ENCODE measurements around the gene FBN3.

FBN3 gene

DNA sequence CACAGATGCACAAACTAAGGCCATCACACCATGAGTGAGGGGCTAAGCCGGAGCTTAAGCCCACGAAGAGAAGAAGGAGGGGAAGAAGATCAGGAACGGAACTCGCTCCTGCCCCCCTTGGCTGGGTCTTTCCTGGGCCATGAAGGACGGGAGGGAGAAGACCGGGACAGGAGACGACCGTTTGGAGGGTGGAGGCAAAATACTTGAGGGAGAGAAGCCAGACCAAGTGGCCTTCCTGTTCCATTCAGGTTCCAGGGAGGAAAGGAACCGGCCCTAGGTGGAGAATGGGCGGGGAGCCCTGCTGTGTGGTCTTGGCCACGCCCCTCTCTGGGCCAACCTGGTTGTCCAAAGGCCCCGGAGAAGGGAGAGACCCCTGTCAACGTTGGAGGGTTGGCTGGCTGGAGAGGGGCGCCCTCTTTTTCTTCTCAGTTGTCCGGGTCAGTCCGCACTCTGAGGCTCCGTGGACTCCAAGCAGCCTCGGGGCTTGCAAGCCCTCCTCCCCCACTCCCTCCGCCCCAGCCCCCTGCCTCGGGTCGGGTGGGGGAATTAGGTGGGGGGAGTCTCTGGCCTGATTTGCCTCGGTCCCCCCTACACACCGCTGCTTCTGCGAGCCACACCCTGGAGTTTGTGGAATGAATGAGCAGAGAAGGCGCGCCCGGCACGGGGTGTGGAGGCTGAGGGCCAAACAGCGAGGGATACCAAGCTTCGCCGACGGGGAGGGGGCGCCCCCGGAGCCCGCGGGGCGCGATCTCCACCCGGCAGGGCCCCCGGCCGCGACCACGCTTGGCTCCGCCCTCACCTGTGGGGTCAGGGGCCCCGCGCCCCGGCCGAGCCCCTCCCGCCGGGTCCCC, 757 bp downstream of the FBN3 start:
- DNase-seq, result no peak

DNA sequence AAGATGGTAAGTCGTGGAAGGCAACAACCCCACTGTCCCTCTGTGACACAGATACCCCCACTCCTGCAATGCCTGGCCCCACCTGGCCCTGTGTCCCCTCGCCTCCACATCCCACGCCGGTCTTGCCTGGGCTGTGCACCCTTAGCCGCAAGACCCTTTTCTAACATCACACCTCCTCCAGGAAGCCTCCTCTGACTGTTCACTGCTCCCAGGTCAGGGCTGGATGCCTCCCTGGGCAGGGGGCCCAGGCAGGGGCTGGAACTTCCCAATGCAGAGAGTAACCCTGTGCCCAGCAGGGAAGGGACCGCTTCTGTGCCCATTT, 1.3 kb downstream of the FBN3 start:
- no peak for DNase-seq

DNA sequence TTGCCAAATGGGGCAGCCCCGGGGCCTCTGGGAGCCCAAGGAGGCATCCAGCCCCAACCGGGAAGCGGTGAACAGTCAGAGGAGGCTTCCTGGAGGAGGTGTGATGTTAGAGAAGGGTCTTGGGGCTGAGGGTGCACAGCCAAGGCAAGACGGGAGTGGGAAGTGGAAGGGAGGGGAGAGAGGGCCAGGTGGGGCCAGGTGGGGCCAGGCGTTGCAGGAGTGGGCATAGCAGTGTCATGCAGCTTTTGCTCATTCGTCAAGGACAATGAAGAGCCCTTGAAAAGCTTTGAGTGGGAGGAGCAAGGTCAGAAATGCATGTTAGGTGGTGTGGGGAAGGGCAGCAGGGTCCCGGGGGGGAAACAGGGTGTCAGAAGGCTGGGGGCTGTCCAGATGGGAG, 1.8 kb downstream of the FBN3 start:
- no peak for DNase-seq

DNA sequence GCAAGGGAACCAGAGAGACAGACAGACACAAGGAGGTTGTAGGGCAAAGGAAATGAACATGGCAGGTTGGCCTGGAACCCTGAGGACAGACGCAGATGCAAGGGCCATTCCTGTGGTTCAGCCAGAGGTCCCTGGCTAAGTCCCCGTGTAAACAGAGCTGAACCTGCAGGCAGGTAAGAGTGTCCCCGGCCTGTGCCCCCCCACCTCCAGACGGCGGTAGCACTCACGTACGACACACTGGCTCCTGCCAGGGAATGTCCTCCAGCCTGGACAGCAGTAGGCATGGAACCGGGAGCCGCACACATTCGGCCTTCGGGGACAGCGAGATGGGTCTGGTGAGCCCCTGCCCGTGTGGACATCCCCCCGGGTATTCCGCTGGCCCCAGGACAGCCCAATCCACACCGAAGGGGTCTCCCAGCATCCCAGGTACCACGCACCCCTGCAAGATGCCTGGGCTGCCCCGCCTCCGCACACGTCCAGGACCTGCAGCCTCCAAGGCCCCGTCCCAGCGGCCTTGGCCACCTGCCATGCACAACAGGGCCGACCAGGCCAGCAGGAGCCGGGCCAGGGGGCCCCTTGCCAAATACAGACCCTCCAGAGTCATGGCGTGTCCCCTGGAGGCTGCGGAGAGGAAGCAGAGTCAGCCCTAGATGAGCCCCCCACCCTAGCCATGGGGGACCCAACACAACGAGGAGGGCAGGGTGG, 2.4 kb downstream of the FBN3 start:
- DNase-seq, result no peak

DNA sequence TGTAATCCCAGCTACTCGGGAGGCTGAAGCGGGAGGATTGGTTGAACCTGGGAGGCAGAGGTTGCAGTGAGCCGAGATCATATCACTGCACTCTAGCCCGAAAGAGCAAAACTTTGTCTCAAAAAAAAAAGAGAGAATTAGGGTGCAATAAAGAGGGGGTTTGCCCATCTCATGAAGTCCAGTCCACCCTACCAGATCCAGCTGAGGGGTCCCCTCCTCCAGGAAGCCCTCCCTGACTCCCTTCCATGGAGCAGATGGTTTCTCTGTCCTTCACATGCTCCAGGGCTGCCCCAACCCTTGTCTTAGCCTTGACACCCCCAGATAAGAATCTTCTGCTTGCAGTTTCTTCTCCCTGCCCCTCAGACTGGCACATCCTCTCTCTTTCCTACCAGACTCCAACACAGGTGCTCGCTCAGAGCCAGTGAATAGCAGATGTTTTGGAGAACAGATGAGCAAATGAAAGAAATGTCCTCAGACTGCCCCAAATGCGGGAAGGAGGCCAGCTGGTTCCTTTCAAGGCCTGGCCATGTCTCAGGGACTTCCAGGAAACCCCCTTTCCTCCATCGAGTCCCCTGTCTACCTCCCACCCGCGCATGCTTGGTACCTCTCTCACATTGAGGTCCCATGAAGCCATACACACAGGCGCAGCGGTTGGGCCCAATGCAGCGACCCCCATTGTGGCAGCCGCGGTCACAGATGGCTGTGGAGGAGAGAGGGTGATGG, 5.0 kb downstream of the FBN3 start:
- DNase-seq, result no peak

DNA sequence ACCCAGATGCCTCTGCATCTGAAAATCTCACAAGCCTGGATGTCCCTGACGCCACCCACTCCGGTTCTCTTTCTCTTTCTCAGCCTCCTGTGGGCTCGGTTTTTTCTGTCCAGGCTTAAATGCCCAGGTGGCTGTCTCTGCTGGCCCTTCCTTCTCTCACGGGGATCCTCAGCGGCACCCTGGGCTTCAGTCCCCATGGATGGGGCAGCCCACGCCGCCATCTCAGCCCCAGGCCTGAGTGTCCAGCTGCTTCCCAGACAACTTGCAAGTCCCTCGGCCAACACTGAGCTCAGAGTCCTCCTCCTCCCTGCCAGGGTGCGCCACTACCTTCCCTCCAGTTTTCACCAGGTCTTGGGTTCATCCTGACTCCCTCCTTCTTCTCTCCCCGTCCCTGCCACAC, 6.4 kb downstream of the FBN3 start:
- DNase-seq, result no peak

DNA sequence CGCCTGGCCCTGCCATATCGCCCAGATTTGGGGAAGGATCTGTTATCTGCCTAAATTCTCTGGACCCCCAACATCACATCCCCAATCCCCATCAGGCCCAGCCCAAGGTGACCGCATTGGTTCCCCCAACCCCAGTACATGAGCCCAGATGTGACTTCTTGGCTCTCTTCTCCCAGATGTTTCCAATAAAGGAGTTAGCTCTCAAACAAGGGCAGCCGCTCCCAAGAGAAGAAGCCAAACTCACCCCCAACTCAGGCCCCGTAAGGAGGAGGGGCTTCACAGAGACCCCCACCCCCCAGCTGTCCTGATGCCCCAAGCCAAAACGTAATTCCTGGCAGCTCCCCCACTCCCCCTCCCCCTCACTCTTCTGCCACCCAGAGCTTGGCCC, 6.9 kb downstream of the FBN3 start:
- no peak for DNase-seq

DNA sequence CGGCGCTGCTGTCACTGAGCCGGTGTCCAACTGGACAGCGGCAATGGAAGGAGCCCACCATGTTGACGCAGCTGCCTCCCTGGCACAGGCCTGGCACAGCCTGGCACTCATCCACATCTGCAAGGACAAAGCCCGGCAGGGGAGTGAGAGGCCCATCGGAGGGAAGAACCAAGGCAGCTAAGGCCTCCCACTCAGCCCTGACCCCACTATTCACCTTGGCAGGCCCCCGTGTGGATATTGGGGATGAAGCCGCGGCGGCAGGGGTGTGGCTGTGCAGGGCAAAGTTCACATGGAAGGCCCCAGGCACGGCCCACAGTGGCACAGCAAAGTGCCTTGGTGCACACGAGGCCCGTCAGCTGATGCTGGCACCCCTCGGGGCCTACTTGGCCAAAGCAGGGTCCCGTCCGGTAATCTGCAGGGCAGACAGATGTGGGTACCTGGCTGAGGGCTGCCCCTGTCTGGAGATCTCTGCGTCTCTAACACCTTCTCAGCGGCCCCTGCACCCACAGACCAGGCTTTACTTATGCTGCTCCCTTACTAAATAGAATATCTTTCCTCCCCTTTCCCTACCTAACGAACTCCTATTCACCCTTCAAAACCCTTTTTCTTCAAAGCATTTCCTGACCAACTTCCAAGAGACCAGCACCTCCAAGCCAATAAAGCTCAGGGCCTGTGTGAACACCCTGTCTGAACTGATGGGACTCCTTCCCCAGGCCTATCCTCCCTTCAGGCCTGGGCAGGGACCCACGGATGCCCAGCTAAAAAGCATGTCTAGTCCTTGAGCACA, 7.5 kb downstream of the FBN3 start:
- no peak for DNase-seq

DNA sequence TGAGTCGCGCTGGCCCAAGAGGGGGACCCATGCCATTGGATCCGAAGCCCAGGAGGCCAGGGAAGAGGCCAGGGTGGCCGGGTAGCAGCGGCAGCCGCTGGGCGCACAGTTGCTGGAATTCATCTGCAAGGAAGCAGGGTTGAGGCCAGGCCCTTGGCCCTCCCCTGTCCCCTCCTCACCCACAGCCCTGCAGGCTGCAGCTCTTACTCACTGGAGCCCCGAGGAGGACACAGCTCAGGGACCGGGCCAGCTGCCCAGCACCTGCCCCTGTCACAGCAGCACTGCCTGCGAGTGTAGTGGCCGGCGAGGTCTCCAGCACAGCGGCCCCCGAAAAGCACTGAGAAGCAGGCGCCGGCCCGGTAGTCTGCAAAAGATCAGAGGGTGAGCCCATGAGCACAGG, 11.2 kb downstream of the FBN3 start:
- no peak for DNase-seq

DNA sequence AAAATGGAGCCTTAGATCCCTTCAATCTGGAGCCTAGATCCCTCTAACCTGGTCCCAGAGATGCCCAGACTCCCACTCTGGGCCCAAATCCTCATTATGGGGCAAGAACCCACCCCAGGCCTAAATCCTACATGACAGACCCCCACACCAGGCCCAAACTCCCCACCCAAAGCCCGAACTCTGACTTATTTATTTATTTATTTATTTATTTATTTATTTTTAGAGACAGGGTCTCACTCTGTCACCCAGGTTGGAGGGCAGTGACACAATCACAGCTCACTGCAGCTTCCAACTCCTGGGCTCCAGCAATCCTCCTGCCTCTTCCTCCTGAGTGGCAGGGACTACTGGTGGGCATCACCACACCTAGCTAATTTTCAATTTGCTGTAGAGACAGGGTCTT, 12.0 kb downstream of the FBN3 start:
- DNase-seq, result no peak

DNA sequence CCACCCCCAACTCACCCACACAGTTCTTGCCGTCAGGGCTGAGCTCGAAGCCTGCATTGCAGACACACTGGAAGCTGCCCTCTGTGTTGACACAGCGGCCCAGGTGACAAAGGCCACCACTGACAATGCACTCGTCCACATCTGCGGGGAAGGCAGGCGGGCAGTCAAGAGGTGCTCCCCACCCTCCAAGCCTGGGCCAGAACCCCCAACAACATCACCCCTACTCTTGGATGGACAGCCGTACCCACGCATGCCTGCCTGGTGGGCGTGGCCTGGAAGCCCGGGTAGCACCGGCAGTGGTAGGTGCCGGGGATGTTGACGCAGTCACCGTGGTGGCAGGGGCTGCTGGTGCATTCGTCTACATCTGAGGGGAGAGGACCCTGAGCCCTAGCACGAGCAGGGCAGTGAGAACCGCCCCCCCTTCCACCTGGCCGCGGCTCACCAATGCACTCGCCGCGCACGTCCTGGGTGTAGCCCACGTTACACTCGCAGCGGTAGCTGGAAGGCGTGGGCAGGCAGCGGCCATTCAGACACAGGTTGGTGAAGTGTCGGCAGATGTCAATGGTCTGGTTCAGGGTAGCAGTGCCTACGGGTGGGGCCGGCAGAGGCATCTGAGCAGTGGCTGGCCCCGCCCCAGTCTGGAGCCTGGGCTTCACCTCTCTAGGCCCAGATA, 13.3 kb downstream of the FBN3 start:
- DNase-seq, result no peak

DNA sequence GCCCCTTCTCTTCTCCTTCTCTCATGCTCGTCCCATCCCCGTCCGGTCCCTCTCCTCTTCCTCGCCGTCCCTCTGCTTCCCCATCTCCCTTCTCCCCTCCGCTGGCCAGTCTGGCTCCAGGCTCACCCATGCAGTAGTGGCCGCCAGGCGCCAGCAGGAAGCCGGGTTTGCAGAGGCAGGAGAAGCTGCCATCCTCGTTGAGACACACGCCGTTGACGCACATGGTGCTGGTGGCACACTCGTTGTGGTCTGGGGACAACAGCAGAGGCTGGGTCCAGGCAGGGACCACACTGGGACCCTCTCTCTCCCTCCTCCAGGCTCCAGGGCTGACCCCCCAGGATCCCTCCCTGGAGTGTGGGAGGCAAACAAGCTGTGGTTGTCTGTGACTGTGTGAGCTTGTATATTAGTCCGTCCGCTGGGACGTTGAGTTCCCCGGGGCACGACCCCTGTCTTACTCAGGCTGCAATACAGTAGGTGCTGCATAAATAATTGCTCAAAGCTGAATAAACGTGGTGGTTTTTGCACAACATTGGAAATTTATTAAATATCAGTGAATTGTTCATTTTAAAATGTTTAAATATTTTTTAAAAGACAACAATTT, 16.4 kb downstream of the FBN3 start:
- no peak for DNase-seq

DNA sequence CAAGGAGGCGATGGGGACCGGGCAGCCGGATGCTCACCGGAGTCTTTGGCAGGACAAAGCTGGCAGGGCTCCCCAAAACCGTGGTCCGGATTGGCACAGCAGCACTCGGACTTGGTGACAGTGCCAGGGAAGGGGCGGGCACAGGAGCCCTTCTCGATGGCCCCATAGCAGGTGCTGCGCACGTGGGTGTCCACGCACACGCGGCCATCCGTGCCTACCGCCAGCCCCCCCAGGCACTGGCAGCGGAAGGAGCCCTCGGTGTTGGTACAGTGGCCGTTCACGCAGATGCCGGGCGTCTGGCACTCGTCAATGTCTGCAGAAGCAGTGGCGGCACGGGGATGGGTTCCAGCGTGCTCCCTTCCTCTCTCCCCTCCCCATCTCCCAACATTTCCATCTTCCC, 17.9 kb downstream of the FBN3 start:
- DNase-seq, result no peak

DNA sequence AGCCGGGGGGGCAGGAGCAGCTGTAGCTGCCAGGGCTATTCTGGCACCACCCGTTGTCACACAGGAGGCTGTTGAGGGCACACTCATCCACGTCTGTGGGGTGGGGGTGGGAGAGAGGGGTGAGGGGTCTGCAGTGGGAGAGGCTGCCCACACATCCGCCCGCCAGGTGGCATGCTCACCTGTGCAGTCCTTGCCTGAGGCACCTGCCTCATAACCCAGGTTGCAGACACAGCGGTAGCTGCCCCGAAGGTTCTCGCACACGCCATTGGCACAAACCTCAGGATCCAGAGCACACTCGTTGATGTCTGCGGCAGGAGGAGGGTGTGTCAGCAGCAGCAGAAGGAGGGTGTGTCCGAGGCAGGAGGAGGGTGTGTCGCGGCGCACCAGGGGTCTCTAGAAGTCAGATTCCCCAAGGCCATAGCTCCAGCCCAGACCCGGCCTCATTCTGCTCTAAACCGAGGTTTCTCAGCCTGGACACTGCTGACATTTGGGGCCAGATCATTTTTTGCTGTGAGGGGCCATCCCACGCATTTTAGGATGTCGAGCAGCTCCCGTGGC, 20.3 kb downstream of the FBN3 start:
- no peak for DNase-seq

DNA sequence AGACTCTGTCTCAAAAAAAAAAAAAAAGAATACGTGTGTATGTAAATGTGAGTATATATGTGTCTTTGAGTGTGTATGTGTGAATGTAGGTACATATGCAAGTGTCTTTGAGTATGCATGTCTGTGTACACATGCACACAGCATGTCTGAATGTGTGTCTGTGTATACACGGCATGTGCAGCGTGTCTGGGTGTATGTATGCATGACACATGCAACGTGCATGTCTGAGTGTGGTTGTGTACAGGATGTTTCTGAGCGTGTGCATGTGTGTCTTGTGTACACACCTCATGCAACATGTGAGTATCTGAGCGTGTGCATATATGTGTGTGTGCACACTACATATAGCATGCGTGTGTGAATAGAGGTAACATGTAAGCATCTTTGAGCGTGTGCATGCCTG, 20.8 kb downstream of the FBN3 start:
- DNase-seq, result no peak

DNA sequence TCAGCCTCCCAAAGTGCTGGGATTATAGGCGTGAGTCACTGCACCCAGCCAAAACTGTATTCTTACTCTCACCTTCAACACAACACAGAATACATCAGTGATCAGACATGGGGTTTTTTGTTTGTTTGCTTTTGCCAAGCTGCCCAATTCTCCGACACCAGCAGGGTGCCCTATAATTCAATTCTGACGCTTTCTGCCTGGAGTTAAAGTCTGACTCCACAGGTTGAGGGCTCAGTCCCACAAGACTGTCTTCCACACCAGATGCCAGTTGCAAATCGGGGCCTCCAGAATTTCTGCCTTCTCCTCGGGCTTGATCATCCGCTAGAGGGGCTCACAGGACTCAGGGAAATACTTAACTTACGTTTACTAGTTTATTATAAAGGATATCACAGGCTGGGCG, 22.1 kb downstream of the FBN3 start:
- no peak for DNase-seq

DNA sequence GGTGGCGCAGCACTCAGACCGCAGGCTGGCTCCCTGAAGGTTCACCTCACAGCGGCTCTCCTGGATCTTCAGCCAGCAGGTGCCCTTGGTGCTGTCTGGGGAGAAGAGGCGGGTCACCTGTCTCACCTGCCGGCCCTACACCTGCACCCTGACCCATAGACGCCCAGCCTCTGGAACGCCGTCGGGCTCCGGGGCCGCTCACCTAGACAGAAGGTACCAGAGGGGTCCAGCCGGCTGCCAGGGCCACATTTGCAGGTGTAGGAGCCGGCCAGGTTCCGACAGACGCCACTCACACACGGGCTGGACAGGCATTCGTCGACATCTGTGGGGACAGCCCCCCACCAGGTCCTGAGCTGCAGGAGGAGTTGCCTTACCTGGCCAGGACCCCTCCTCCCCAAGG, 22.9 kb downstream of the FBN3 start:
- no peak for DNase-seq

DNA sequence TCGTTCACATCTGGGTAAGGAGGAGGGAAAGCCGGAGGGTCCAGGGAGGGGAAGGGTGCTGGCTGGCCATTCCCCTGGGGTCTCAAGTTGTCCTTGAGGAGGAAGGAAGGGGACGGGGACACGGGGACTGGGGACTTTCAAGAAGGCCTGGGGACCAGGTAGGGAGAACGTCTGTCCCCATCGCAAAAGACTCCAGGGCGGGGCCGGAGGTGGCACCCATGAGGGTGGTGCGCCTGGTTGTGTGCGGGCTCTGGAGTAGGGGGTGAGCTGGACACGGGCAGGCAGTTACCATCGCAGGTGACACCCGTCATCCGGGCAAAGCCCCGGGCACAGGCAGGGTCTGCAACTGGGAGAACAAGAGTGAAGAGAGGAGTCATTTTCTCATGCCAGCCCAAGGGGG, 23.4 kb downstream of the FBN3 start:
- no peak for DNase-seq

DNA sequence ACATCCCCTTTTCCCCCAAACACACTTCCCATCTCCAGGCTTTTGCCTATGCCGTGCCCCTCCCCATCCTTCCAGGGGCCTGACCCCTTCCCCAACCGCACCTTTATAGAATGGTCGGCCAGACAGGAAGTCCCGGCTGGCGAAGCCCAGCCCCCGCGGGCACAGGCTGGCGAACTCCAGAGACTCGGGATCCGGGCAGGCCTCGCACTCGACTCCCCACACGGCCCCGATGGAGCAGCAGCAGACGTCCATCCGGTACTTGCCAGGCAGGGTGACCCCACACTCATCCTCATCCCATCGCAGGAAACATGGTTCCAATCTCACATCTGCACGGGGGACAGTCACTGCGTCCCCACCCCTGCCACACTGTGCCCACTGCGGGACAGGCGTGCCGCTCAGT, 25.7 kb downstream of the FBN3 start:
- no peak for DNase-seq

DNA sequence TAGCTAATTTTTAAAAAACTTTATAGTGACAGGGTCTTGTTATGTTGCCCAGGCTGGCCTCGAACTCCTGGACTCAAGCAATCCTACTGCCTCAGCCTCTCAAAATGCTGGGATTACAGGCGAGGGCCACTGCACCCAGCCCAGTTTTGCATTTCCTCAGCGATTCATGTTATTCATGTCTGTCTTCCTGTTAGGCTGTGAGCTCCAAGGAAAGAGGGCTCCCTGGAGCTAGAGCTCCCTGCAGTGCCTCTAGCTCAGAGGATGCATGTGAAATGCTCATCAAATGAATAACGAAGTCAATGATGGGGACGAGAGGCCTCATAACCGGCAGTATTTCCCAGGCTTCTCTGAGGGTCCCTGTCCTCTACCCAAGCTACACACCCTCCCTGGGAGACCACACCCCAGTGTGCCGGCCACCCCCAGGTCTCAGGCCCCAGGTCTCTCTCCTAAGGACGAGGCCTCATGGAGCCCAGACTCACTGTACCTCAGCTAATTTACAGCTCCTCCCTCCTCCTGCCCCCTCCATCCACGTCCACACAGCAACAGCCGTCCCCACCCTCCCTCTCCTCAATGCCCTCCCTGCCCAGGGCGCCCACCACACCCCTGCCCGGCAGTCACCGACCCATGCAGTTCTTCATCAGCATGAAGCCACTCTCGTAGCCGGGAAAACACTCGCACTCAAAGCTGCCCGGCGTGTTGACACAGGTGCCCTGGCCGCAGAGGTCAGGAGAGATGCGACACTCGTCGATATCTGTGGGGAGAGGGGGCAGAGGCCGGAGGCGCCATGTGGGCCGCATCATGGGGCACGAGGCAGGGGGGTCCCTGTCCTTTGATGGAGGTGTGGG, 28.5 kb downstream of the FBN3 start:
- no peak for DNase-seq

DNA sequence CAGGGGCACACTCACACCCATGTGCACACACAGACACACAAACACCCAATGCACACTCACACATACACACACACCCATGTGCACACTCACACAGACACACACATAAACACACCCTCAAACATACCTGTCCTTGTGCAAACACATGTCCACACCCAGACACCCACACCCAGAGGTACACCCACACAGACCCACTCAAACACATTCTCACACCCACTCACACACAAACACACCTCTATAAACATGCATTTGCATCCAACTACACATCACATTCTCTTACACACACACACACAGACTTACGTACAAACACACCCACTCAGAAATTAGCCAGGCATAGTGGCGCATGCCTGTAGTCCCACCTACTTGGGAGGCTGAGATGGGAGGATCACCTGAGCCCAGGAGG, 31.4 kb downstream of the FBN3 start:
- DNase-seq, result no peak
